Epidermal melanocyte (primary cell): ENCODE data around the gene ATP6AP2.
A peak's percentile ranks its signal among the peaks of the same experiment; 100 is the strongest.

Source experiments
- DNase-seq: peaks from one replicate; pipeline ENCODE4 v3.0.0; 2011; ENCODE audit warnings: low spot score; ENCODE audit not compliant: insufficient read length

Gene ATP6AP2

DNA sequence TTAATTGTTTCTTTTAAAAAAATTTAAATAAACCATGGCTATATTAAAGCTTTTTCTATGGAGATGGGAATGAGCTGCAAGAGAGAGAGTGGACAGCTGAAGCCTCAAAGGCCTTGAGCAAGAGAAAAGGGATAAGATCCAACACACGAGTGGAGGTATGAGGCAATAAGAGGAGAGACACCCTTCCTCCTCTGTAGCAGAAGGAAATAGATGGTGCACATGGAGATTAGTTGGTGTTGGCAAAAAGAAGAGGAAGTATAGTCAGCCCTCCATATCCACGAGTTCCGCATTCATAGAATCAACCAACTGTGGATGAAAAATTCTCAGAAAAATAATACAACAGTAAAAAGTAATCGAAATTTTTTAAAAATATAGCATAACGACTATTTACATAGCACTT is 63.4 kb downstream of the ATP6AP2 start:
- DNase-seq = no peak

DNA sequence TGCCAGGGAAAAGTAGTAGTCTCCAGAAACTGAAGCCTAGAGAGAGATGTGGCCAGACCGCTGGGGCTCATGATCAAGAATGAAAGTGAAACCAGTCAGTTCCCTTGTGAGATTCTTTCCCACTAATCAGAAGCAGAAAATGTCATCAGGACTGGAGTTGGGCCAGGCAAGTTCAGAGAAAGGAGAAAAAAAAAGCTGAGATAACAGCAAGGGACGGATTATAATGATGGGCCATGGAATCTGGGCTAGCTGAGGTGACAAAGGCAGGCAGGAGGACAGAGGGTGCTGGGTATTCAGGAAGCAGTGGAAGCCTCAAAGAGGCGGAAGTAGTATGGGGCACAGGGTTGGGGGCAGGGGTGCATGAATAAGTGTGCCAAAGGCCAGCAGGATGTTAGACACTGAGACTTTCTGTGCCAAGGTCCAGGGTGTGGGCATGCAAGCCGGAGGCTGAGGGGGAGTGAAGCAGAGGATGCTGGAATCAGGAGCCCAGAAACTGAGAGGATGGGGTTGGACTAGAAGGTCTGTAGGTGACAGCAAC is 64.1 kb downstream of the ATP6AP2 start:
- peak; percentile 61 for DNase-seq

DNA sequence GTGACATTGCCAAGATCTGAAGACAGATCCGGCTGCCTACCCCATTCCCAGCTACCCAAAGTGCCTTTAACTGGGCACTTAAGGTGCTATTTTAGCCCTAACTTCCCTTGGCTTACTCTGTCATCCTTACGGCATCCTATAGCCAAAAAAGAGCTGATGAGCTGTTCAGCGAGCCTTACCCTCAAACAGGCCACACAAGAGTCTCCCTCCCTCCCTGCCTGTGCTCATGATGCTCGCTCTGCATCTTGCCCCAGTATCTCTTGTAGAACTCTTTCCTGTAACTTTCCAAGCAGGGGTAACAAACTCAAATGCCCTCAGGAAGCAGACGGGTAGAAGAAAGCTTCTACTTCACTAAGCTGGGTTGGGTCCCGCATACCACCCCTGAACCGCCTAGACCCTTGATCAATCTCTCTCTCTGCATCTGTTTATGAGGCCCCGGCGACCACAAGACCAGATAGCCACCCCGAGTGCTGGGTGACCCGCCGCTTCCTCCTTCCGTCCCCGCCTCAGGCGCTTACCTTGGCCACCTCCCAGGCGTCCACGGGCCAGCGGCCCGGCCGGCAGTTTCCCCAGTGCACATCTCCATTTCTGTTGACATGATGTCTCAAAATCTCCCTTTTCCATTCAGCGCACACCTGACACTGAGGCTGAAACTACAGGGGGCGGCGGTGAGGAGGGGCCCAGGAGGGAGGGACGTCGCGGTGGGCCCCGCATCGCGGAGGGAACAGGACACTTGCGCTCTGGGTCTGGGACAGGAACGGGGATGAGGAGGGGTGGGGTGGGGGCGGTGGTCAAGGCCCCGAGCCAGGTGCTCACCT is 65.9 kb downstream of the ATP6AP2 start:
- DNase-seq = no peak

DNA sequence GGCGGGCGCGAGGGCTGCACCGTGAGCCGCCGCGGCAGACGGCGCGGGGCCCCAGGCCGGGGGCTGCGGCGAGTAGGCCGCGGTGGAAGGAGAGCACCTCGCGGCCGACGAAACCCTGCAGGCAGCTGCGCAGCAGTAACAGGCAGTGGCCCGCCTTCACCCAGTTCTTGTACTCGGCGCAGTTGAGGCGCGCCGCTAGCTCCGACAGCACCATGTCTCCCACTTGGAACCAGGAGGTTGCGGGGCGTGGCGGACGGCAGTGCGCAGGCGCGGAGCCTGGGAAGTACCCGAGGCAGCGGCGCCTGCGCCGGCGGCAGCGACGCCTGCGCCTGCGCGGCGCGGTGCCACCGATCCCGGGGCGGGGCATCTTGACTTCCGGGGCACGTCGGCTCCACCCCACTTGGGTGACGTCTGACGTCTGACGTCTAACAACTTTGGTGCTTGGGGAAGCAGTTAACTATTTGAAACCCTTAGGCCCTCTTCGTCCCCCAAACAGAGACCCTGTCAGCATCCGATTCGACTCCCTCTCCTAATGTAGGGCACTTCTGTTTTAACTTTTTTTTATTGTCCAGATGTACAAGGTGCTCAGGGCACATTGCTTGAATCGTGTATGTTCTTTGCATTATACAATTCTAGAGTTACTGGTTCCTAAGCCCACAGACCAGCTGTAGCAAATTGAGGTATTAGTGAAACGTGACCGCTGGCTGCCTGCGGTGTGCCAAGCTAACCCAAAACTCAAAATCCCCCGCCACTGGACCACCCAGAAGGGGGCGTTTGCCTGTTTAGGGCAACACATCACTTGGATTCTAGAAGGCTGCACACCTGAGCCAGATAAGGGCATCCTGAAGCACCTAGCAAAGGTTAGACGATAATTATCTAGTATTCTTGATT is 66.8 kb downstream of the ATP6AP2 start, which contains the start of gene CXorf38:
Gene CXorf38, minus strand, starts transcription at position 255 of the 891 bp plus-strand sequence. Its CDS starts 41 bp downstream, at position 214.
- DNase-seq = peak; percentile 38

DNA sequence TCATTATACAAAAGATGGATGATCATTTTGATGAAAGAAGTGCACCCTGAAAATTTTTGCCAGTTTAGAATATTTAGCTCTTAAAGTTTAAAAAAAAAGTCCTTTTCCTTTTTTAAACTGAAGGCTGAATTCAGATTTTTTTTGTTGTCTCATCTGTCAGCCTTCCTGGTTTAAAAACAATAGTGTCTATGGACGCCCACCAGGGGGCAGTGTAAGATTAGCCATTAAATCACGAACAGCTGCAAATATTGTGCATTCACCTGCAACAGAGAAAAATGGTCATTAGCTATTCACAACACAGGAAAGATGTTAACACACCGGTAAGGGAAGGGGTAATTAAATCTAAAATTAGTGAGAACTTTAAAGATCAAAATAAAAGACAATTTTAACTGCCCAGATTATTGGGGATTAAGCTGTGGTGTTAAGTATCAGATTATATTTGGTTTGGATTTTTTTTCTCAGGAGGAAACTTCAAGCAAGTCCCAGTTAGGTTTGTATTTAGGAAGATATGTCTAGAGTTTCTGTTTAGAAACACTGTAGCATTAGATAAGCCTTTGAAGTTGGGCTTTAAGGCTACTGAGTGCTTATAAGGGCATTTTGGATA is 71.0 kb downstream of the ATP6AP2 start:
- no peak for DNase-seq

DNA sequence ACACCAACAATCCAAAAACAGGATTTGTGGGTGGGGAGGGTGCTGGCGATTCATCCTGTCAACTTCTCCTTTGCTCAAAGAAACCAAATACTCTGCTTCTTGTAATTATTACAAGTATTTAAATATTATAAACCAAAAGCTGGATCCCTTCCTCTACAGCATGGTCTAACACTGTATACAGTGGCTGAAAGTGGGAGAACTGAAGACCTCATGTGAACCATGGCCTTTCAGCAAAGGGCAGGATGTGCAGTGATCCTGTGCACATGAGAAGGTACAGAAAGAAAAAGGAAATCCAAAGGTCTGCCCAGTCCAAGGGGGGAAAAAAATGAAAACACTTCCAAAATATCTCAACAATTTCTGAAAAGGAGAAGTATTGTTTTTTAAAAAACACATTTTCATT is 71.9 kb downstream of the ATP6AP2 start:
- DNase-seq = no peak

DNA sequence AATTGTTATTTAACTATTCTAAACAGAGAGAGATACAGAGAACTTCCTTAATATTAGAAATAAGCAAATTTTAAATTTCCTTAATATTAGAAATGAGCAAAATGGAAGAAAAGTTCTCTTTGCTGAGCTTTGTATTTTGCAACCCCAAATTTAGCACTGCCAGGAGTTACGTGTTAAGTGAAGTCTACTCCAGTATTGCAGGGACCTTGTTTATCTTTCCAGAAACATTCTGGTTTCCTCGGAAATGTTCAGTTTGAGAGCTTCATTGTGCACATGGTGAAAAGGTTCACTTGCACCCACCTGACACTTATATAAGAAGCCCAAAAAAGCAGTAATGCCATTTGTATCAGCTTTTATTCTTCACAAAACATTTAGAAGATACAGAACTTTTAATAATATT is 72.8 kb downstream of the ATP6AP2 start:
- no peak for DNase-seq
